ENCODE data around the gene FAF2.
"Not testable (repeated sequence)": the region's sequence is repeated elsewhere in the genome, so short reads cannot be mapped to it uniquely, and the experiment has no call there.

Gene FAF2

DNA sequence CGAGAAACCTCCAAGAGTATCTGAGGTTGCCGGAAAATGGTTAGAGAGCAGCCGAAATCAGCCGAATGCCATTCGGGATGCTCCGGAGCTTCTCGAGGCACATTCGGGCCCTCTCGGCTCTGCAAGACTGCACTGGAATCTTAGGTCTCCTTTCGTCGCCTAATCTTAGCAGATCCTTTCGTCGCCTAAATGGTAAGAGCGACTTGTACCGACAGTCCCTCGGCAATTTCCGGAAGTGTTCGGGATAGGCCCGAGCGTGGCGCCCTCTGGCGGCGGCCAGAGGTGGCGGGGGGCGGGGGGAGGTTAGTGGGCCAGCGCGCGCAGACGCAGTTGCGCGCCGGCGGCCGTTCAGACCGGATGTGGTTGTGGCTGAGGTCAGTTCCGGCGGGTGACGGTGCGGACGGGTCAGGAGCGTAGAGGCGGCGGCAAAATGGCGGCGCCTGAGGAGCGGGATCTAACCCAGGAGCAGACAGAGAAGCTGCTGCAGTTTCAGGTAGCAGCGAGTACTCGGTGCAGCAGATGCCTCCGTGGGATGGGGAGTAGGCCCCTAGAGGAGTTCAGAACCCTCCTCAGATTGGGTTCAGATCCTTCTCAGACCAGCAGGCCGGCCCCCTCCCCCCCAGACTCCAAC lies at the start of gene FAF2:
TSS of gene FAF2 (plus strand) at position 408 of the 631 bp plus-strand sequence. CDS start at position 431, 23 bp downstream.
- DNase-seq, result peak; percentile 94

DNA sequence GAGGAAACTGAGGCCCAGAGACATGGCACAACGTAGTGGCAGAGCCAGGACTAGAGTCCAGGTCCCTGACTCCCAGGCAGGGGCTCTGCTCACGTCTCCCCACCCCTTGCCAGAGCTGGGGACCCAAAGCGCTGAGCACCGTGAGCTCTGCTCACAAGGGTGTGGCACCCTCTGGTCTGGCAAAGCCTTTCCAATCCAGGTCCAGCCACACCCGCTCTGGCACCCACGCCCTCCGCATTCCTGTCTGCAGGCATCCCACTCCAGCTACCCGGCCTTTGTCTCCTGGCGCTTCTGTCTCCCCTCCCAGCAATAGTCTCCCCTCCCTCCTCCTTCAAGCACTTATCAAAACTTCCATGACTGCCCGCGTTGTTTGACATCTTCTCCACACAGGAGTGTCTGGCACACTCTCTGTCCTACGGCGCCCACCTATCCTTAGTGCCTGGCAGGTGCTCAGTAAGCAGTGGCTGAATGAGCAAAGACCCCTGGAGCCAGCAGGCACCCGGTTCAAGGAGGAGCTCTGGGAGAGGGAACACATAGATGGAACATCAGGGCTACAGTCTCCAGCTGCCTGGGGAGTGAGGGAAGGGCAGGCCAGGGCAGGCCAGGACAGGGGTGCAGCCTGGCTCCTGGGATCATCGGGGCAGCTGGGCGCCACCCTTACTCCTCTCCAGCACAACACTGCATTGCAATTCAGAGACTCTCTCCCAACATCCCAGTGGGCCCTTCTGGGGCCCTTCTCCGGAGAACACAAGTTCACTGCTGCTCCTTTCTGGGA lies 47.6 kb upstream of the FAF2 start:
- no peak for DNase-seq

- DNase-seq, result no peak
These were observed 46.6 kb upstream of the FAF2 start for GRCh38 chr5:176401281-176402205.

GRCh38 chr5:176405656-176406435 lies 42.3 kb upstream of the FAF2 start:
- DNase-seq, result no peak

DNA sequence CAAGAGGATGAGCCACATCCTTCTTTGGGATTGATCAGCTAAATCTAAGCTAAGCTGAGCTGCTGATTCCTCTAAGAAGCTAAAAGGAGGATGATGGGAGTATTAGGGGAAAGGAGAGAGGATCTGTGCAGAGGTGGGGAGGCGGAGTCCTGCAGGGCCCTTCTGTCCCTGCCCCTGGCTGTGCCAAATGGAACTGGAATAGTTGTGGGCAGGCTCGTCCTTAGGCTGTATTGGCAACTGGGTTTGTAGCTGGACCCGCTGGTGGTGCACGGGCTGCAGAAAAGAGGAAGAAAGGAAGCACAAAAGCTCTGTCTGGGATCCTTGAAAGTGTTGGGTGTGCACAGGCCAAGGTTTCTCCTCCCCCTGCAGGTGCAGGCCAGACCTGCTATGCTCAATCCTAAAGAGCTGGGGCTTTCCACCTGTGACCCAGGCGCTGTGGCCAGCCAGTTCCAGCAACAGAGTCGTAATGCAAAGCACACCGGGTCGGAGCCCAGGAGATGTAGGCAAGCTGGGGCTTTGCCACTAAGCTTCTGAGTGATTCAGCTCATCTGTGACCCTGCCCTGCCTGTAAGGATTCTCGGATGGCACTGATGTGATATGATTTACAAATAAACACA lies 41.6 kb upstream of the FAF2 start:
- DNase-seq, result no peak

DNA sequence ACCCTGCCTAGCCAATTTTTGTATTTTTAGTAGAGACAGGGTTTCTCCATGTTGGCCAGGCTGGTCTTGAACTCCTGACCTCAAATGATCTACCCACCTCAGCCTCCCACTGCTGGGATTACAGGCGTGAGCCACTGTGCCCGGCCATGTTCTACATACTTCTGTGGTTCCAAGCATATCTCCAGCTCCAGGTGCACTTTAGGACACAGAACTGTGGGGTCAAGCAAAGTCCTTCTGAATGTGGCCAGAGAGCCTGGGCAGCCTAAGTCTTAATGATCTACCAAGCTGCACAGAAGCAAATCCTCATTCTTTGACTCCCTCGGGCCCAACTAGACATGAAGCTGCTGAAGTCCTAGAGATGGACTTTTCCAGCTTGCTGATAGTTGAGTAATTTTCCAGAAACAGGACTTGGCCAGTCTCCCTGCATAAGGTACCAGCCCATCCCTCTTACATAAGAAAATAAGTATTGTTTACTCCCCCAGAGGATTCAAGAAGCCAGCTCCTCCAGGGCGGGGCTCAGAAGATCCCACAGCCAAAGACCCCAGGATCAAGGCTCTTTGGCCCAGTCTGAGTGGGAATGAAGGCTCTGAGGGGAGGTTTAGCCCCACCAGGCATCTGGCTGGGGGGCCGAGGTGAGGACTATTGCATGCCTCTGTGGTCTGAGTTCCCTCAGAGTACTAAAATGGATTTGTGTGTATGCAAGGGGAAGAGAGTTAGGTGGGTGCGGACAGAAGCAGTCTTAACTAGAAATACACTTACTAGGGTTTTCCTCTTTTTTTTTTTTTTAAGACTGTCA lies 40.5 kb upstream of the FAF2 start:
- no peak for DNase-seq

GRCh38 chr5:176408252-176408573 lies 40.0 kb upstream of the FAF2 start:
- not testable (repeated sequence) for DNase-seq

- DNase-seq, result no peak
These were observed 39.6 kb upstream of the FAF2 start for GRCh38 chr5:176408590-176408989.

DNA sequence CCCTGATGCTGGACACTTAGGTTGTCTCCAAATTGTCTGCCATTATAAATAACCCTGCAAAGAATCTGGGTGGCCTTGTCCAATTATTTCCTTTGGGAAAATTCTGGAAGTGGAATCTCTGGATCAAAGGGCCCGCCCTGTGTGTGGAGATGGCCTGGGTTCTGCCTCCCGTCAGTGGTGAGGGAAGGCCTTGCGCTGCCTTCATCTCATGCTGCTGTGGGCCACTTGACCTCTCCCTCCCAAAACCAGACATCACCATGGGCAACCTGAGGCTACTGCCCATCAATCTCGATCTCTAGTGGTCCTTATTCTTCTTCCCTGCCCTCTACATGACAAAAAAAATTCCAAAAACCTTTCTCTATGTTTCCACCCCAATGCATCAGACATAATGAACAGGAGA lies 38.4 kb upstream of the FAF2 start:
- no peak for DNase-seq

GRCh38 chr5:176410486-176411180 lies 37.6 kb upstream of the FAF2 start:
- no peak for DNase-seq

GRCh38 chr5:176412517-176413254 lies 35.5 kb upstream of the FAF2 start:
- DNase-seq, result no peak

- no peak for DNase-seq
These were observed 35.0 kb upstream of the FAF2 start for GRCh38 chr5:176413255-176413565.

GRCh38 chr5:176413709-176414191 lies 34.4 kb upstream of the FAF2 start:
- no peak for DNase-seq

DNA sequence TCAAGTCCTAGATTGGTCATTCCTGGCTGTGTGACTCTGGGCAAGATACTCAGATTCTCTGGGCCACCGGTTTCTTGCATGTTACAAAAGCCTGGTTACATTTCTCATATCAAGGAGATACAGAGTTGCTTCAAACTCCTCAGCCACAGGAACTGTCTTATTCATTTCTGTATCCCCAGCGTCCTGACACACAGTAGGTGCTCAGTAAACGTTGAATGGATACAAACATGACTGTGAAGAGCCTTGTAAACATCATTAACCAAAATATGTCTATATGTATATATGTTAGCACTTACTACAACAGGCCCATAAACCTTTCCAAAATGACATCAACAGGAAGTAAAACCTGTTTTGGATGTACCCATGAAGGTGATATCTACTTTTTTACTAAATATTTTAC lies 33.5 kb upstream of the FAF2 start:
- no peak for DNase-seq

- no peak for DNase-seq
These were observed 32.8 kb upstream of the FAF2 start for GRCh38 chr5:176415240-176415951.

GRCh38 chr5:176415952-176416924 lies 31.9 kb upstream of the FAF2 start, which contains the start of gene CLTB:
CLTB (minus strand) TSS chr5:176416539; CDS start chr5:176416363, 176 bp downstream.
- peak; percentile 91 for DNase-seq

DNA sequence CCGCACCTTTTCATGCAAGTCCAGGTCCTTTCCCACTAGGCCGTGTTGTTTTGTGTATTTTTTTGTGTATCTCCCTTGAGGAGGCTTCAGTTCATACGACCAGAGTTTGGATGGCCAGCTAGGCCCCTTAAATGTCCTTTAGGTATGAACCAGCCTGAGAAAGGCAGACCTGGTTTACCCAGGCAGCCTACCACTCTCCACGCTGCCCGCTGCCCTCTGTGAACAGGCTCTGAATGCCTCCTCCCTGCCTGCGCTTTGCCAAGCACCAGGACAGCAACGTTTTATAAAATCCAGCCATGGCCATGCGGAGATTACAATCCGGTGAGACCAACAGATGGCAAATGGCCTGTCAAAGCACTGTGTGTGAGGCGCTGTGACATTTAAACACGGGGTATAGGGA lies 31.2 kb upstream of the FAF2 start:
- no peak for DNase-seq

- DNase-seq, result no peak
These were observed 29.9 kb upstream of the FAF2 start for GRCh38 chr5:176418251-176418650.

Measured in activated naive CD4-positive, alpha-beta T cell treated with anti-CD3 and anti-CD28 coated beads, Interleukin-2, amount 50 U/mL, for 16 hours (primary cell).